ENCODE results near the gene PTGIS.

DNA sequence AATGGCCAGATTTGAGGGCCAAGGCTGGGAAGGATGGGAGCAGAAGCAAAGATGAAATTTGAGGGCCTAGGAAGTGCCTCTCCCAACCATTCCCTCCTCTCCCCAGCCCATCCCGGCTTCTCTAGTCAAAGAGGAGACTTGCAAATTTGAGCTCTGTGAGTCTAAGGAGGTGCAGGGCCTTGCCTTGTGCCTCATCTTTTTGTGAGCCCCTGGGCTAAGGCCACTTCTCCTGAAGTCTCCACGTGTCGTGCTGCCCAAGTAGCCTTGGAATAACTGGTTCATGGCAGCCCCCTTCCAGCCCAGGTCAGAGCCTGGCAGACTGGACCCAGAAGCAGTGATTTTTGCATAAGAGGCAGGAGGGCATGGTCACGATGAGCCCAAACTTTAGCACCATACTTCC lies 6.7 kb downstream of the PTGIS start:
- TF ChIP-seq, protein P1, sequence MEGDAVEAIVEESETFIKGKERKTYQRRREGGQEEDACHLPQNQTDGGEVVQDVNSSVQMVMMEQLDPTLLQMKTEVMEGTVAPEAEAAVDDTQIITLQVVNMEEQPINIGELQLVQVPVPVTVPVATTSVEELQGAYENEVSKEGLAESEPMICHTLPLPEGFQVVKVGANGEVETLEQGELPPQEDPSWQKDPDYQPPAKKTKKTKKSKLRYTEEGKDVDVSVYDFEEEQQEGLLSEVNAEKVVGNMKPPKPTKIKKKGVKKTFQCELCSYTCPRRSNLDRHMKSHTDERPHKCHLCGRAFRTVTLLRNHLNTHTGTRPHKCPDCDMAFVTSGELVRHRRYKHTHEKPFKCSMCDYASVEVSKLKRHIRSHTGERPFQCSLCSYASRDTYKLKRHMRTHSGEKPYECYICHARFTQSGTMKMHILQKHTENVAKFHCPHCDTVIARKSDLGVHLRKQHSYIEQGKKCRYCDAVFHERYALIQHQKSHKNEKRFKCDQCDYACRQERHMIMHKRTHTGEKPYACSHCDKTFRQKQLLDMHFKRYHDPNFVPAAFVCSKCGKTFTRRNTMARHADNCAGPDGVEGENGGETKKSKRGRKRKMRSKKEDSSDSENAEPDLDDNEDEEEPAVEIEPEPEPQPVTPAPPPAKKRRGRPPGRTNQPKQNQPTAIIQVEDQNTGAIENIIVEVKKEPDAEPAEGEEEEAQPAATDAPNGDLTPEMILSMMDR (conservative IDR thresholded peaks at IDR 0.05; ENCODE audit: low read length), result no peak
- TF ChIP-seq EZH2phosphoT487 (IDR thresholded peaks at IDR 0.05; ENCODE audit: borderline replicate concordance, low read depth, low read length), result no peak
